Activated CD8-positive, alpha-beta memory T cell treated with anti-CD3 and anti-CD28 coated beads for 24 hours (primary cell): Measurements from ENCODE around the gene P2RX7.

ENCODE experiments used
- DNase-seq: peaks from one replicate; pipeline ENCODE4 v3.0.0-alpha.2; 2020

Gene P2RX7

GRCh38 chr12:121236776-121237175 lies 104.1 kb downstream of the P2RX7 start:
- DNase-seq: no peak

GRCh38 chr12:121237415-121237814 lies 104.7 kb downstream of the P2RX7 start:
- no peak for DNase-seq
